Keratinocyte (primary cell): ENCODE measurements around the gene TMC5.

Experiments
- CTCF ChIP-seq, 3 experiments: IDR thresholded peaks in 1 of 3; conservative IDR thresholded peaks in 1 of 3; optimal IDR thresholded peaks in 1 of 3; 2 replicates in 2 of 3; 3 replicates in 1 of 3; pipeline versions ENCODE3 to v1.5.1; 2011; ENCODE audit warnings: low read length in 3 of 3, mild to moderate bottlenecking in 3 of 3, moderate library complexity in 2 of 3, control low read depth in 1 of 3, inconsistent platforms in 1 of 3; ENCODE audit not compliant: insufficient read depth in 2 of 3; ENCODE audit errors: extremely low read depth in 1 of 3
- EZH2 ChIP-seq: IDR thresholded peaks from one replicate; pipeline ENCODE4 v1.6.1; 2012; ENCODE audit warnings: inconsistent platforms, mild to moderate bottlenecking, low read length, moderate library complexity

DNA sequence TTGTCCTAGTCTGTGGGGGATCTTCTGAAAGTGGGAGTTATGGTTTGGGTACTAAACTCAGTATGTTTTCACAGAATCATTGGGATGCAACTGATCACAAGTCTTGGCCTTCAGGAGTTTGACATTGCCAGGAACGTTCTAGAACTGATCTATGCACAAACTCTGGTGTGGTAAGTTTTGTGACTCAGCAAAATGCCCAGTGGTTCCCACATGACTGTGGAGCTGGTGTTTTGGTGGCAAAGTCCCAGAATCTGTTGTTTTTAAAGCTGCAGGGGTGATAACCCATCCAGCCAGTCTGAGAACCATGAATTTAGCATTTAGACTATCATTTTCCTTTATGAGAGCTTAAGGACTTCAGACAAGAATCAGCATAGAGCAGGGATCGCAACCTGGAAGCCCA, 63.6 kb downstream of the TMC5 start:
- TF ChIP-seq EZH2 (no peak), CTCF (optimal IDR thresholded peaks at IDR 0.05 in 1 of 3, IDR thresholded peaks at IDR 0.05 in 1 of 3, conservative IDR thresholded peaks at IDR 0.05 in 1 of 3; ENCODE audit: extremely low read depth in 1 of 3, insufficient read depth in 2 of 3, low read length in 3 of 3) (no peak)
